ENCODE measurements around the gene HES1. TPM values are rescaled to one million over a fixed set of nuclear protein-coding genes. Genes with fewer than 3 reads are reported as not detected.
A peak's percentile ranks its signal among the peaks of the same experiment; 100 is the strongest.

Gene HES1
- total RNA-seq, 2 donors from 2014 or later, result 102 TPM

- intact Hi-C loops (cut with DNase I), result no loop called here
- no peaks in the 10 kb centered on the region for H3K36me3 ChIP-seq
- H3K9me3 ChIP-seq, result no peaks in the 10 kb centered on the region
- DNase-seq, result no peak
- no peak overlapping the region for H3K9ac ChIP-seq (ENCODE audit: low read depth in 2 of 2, low read length in 2 of 2)
- no peak overlapping the region for H3K27ac ChIP-seq
- H3K4me3 ChIP-seq, result no peak overlapping the region
- TF ChIP-seq CTCF (IDR thresholded peaks at IDR 0.05), result no peak
- H3K27me3 ChIP-seq, result no peaks in the 10 kb centered on the region
- no peaks in the 10 kb centered on the region for H3K4me1 ChIP-seq
These were observed 24.2 kb downstream of the HES1 start for GRCh38 chr3:194160158-194160557.

GRCh38 chr3:194161131-194162045 is 25.4 kb downstream of the HES1 start:
- no peaks in the 10 kb centered on the region for H3K27me3 ChIP-seq
- H3K4me3 ChIP-seq, result no peak overlapping the region
- no peak for TF ChIP-seq CTCF (IDR thresholded peaks at IDR 0.05)
- DNase-seq, result peak; percentile 46
- H3K9me3 ChIP-seq, result no peaks in the 10 kb centered on the region
- H3K9ac ChIP-seq (ENCODE audit: low read depth in 2 of 2, low read length in 2 of 2), result no peak overlapping the region
- no peaks in the 10 kb centered on the region for H3K36me3 ChIP-seq
- intact Hi-C loops (cut with DNase I), result no loop called here
- H3K27ac ChIP-seq, result no peak overlapping the region
- no peaks in the 10 kb centered on the region for H3K4me1 ChIP-seq

GRCh38 chr3:194162070-194162678 is 26.2 kb downstream of the HES1 start:
- no peak overlapping the region for H3K9ac ChIP-seq (ENCODE audit: low read depth in 2 of 2, low read length in 2 of 2)
- H3K27ac ChIP-seq, result no peak overlapping the region
- no peak overlapping the region for H3K4me3 ChIP-seq
- DNase-seq, result no peak
- H3K4me1 ChIP-seq, result no peaks in the 10 kb centered on the region
- intact Hi-C loops (cut with DNase I), result no loop called here
- TF ChIP-seq CTCF (IDR thresholded peaks at IDR 0.05), result no peak
- no peaks in the 10 kb centered on the region for H3K36me3 ChIP-seq
- no peaks in the 10 kb centered on the region for H3K9me3 ChIP-seq
- no peaks in the 10 kb centered on the region for H3K27me3 ChIP-seq

GRCh38 chr3:194162817-194163584 is 27.1 kb downstream of the HES1 start:
- Histone ChIP-seq H3K4me1 (no peaks in the 10 kb centered on the region), H3K4me3 (no peak overlapping the region), H3K9me3 (no peaks in the 10 kb centered on the region), H3K27ac (no peak overlapping the region), H3K9ac (ENCODE audit: low read depth in 2 of 2, low read length in 2 of 2) (no peak overlapping the region), H3K27me3 (no peaks in the 10 kb centered on the region), H3K36me3 (no peaks in the 10 kb centered on the region)
- intact Hi-C loops (cut with DNase I), result no loop called here
- no peak for TF ChIP-seq CTCF (IDR thresholded peaks at IDR 0.05)
- DNase-seq, result no peak

- H3K36me3 ChIP-seq, result no peaks in the 10 kb centered on the region
- no peak overlapping the region for H3K4me3 ChIP-seq
- H3K27me3 ChIP-seq, result no peaks in the 10 kb centered on the region
- no peaks in the 10 kb centered on the region for H3K4me1 ChIP-seq
- TF ChIP-seq CTCF (IDR thresholded peaks at IDR 0.05), result no peak
- no peak overlapping the region for H3K9ac ChIP-seq (ENCODE audit: low read depth in 2 of 2, low read length in 2 of 2)
- intact Hi-C loops (cut with DNase I), result no loop called here
- H3K27ac ChIP-seq, result peak overlapping the region; percentile 14
- no peaks in the 10 kb centered on the region for H3K9me3 ChIP-seq
- DNase-seq, result peak; percentile 59
These were observed 27.7 kb downstream of the HES1 start for GRCh38 chr3:194163697-194164096.

Data from colonic mucosa (tissue), 4 donors.